Tibial nerve (tissue), 4 donors: ENCODE measurements around the gene GLRA2. TPM values are rescaled to one million over a fixed set of nuclear protein-coding genes. Genes with fewer than 3 reads are reported as not detected.
"Not testable (repeated sequence)": the region's sequence is repeated elsewhere in the genome, so short reads cannot be mapped to it uniquely, and the experiment has no call there.

Experiments used
- DNase-seq, 2 donors: peaks; one replicate each; pipeline ENCODE4 v3.0.0-alpha.2; 2019; ENCODE audit warnings: low spot score in 2 of 2
- H3K27ac ChIP-seq, 4 donors: fragments of 200-600 bp; sonication (generic) in 3 of 4; one replicate each; pipeline ENCODE4 v1.5.1; 2017 to 2019; ENCODE audit warnings: mild to moderate bottlenecking in 1 of 4
- H3K27me3 ChIP-seq, 2 donors: fragments of 200-600 bp; sonication (generic) in 1 of 2; one replicate each; pipeline versions ENCODE4 v1.5.1 to v1.6.0; 2017 to 2019
- H3K36me3 ChIP-seq, 3 donors: fragments of 200-600 bp; sonication (generic); one replicate each; pipeline ENCODE4 v1.5.1; 2018 to 2019
- H3K4me1 ChIP-seq, 4 donors: fragments of 200-600 bp; sonication (generic) in 3 of 4; one replicate each; pipeline ENCODE4 v1.5.1; 2017 to 2019
- H3K4me3 ChIP-seq, 4 donors: fragments of 200-600 bp; sonication (generic) in 3 of 4; one replicate each; pipeline ENCODE4 v1.5.1; 2017 to 2019; ENCODE audit warnings: mild to moderate bottlenecking in 1 of 4, moderate library complexity in 1 of 4
- H3K9me3 ChIP-seq, 4 donors: fragments of 200-600 bp; sonication (generic) in 3 of 4; one replicate each; pipeline ENCODE4 v1.5.1; 2017 to 2019
- EP300 ChIP-seq, 2 donors: sonication (generic); formaldehyde crosslinking; IDR thresholded peaks; one replicate each; pipeline ENCODE4 v1.6.1; 2017; ENCODE audit warnings: antibody characterized with exemption in 2 of 2, mild to moderate bottlenecking in 1 of 2
- POLR2A ChIP-seq, 2 donors: fragments of 450-650 bp; IDR thresholded peaks; one replicate each; pipeline ENCODE4 v1.6.1; 2017; ENCODE audit warnings: antibody characterized with exemption in 2 of 2, mild to moderate bottlenecking in 2 of 2, moderate library complexity in 2 of 2
- WGBS, 2 donors: methylation state at CpG; one replicate each; pipeline ENCODE4 v1.1.5; 2018; 5-methylcytosine and 5-hydroxymethylcytosine counted together
- total RNA-seq, 4 donors: library from RNA; depleted of rRNA; stranded (reverse); fragments of >200 nt; gene quantifications; one replicate each; pipeline ENCODE4 v1.1.0, GENCODE V29; 2016
- TF ChIP-seq, protein P1 (sequence below), 5 experiments: fragments of 200-600 bp in 3 of 5; fragments of 450-650 bp in 2 of 5; sonication (generic) in 3 of 5; IDR thresholded peaks; one replicate each; pipeline ENCODE4 v1.5.1; 2016 to 2019; ENCODE audit warnings: antibody characterized with exemption in 5 of 5, mild to moderate bottlenecking in 3 of 5, moderate library complexity in 2 of 5

The GLRA2 gene
- total RNA-seq, 4 donors from 2014 or later: not detected

DNA sequence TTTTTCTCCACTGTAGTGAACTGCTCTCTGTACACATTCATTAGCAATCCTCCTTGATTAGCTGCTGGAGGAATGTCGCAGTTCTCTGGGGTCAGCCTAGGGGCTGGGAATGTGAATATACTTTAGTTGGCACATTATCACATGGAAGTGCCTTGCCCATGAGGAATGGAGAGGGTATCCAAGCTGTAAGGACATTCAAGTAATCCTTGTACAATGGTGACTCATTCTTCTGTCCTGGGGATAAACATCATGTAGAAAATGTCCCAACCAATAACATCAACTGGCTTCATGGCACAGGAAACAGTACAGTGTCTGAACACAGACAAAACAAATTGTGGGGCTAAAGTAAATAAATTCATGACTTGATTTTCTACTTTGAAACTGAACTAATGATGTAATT lies 147.1 kb downstream of the GLRA2 start:
- Histone ChIP-seq H3K36me3 (no peaks in the 10 kb centered on the region), H3K4me3 (no peak overlapping the region), H3K9me3 (no peaks in the 10 kb centered on the region), H3K27me3 (no peaks in the 10 kb centered on the region), H3K4me1 (no peaks in the 10 kb centered on the region), H3K27ac (no peak overlapping the region)
- no peak for TF ChIP-seq POLR2A (IDR thresholded peaks at IDR 0.05)
- TF ChIP-seq EP300 (IDR thresholded peaks at IDR 0.05): no peak
- TF ChIP-seq, protein P1, sequence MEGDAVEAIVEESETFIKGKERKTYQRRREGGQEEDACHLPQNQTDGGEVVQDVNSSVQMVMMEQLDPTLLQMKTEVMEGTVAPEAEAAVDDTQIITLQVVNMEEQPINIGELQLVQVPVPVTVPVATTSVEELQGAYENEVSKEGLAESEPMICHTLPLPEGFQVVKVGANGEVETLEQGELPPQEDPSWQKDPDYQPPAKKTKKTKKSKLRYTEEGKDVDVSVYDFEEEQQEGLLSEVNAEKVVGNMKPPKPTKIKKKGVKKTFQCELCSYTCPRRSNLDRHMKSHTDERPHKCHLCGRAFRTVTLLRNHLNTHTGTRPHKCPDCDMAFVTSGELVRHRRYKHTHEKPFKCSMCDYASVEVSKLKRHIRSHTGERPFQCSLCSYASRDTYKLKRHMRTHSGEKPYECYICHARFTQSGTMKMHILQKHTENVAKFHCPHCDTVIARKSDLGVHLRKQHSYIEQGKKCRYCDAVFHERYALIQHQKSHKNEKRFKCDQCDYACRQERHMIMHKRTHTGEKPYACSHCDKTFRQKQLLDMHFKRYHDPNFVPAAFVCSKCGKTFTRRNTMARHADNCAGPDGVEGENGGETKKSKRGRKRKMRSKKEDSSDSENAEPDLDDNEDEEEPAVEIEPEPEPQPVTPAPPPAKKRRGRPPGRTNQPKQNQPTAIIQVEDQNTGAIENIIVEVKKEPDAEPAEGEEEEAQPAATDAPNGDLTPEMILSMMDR (IDR thresholded peaks at IDR 0.05): no peak
- WGBS, 2 donors: 70 to 83% methylated on average over 1 of the region's 1 CpG
- no peak for DNase-seq

DNA sequence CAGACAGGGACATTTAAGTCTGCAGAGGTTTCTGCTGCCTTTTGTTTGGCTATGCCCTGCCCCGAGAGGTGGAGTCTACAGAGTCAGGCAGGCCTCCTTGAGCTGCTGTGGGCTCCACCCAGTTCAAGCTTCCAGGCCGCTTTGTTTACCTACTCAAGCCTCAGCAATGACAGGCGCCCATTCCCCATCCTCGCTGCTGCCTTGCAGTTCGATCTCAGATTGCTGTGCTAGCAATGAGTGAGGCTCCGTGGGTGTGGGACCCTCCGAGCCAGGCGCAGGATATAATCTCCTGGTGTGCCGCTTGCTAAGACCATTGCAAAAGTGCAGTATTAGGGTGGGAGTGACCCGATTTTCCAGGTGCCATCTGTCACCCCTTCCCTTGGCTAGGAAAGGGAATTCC lies 159.0 kb downstream of the GLRA2 start:
- H3K36me3 ChIP-seq, H3K27me3 ChIP-seq, DNase-seq, H3K4me3 ChIP-seq, H3K9me3 ChIP-seq, H3K27ac ChIP-seq, H3K4me1 ChIP-seq: not testable (repeated sequence)
- WGBS, 2 donors: 83 to 100% methylated on average over 8 to 10 of the region's 10 CpGs

DNA sequence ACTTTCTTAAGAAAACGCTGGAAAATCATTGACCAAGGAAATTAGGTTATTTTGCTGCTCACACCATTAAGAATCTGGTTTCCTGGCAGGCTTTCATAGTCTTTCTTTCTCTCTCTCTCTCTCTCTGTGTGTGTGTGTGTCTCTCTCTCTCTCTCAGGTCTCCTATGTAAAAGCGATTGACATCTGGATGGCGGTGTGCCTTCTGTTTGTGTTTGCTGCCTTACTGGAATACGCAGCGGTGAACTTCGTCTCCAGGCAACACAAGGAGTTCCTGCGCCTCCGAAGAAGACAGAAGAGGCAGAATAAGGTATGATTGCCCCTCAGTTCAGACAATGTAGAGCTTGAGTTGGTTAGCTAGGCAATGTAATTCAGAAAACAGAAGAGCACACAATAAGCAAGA lies 161.2 kb downstream of the GLRA2 start:
- no peak for DNase-seq
- no peak for TF ChIP-seq POLR2A (IDR thresholded peaks at IDR 0.05)
- TF ChIP-seq, protein P1 (IDR thresholded peaks at IDR 0.05): no peak
- TF ChIP-seq EP300 (IDR thresholded peaks at IDR 0.05): no peak
- Histone ChIP-seq H3K27ac (no peak overlapping the region), H3K4me3 (no peak overlapping the region), H3K36me3 (no peaks in the 10 kb centered on the region), H3K27me3 (no peaks in the 10 kb centered on the region), H3K4me1 (no peaks in the 10 kb centered on the region), H3K9me3 (no peaks in the 10 kb centered on the region)
- WGBS, 2 donors: 60 to 72% methylated on average over 8 of the region's 8 CpGs

DNA sequence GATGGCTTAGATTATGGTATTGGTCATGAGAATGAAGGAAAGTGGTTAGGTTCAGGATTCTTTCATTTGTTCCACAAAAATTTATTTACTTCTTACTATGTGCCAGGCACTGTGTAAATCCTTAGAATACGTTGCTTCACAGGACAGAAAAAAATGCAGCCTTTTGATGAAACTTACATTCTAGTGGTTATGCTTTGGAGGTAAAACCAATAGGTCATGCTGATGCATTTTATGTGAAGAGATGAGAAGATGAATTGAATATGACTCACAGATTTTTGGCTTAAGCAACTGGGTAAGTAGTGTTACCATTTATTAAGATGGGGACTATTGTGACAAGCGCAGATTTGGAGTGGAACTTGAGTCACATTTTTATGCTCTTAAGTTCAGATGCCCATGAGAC lies 165.3 kb downstream of the GLRA2 start:
- Histone ChIP-seq H3K4me3 (no peak overlapping the region), H3K4me1 (no peaks in the 10 kb centered on the region), H3K27me3 (no peaks in the 10 kb centered on the region), H3K9me3 (no peaks in the 10 kb centered on the region), H3K27ac (no peak overlapping the region), H3K36me3 (no peaks in the 10 kb centered on the region)
- TF ChIP-seq POLR2A (IDR thresholded peaks at IDR 0.05) (no peak), EP300 (IDR thresholded peaks at IDR 0.05) (no peak)
- TF ChIP-seq, protein P1 (IDR thresholded peaks at IDR 0.05): no peak
- WGBS, 2 donors: 63 to 95% methylated on average over 2 of the region's 2 CpGs
- no peak for DNase-seq

DNA sequence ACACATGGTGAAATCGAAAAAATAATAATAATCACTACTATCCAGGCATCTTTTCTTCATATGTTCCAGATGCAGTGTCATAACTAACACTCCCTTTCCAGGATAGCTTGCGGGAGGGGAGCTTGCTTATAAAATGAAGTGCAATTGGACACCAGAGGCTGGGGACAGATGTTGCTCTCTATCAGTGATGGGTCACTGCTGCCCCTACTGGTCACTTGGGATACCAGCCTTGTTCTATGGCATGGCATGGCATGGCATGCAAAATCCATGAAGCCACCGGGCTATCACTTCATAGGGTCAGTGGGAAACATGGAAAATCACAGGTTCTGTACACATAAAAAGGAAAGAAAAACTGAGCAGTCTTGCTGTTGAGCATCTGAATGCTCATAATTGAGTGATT lies 168.1 kb downstream of the GLRA2 start:
- Histone ChIP-seq H3K36me3 (no peaks in the 10 kb centered on the region), H3K4me1 (no peaks in the 10 kb centered on the region), H3K27ac (no peak overlapping the region), H3K9me3 (no peaks in the 10 kb centered on the region), H3K4me3 (no peak overlapping the region), H3K27me3 (no peaks in the 10 kb centered on the region)
- 64 to 81% methylated on average over 3 of the region's 3 CpGs for WGBS, 2 donors
- no peak for TF ChIP-seq EP300 (IDR thresholded peaks at IDR 0.05)
- no peak for TF ChIP-seq POLR2A (IDR thresholded peaks at IDR 0.05)
- TF ChIP-seq, protein P1 (IDR thresholded peaks at IDR 0.05): peak in 1 of 5 experiments; percentile 38
- peak in 1 of 2 donors; percentile 5 for DNase-seq

DNA sequence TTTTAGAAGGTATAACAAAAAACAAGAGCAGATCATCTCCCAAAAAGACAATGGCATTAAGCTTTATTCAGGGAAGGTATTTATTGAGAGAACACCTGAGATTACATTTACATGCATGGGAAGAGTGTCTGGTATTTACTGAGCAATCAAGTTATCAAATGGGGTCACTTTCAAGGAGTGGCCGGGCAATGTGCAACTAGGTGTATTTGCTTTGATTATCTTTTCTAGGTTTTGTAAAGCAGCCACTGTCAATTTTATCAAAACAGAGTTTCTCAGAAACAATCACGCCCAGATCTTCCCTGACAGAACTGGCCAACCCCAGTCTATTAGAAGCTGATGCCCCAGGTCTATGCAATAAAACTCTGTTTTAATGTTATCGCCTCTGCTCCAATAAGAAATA lies 169.5 kb downstream of the GLRA2 start:
- DNase-seq: no peak
- Histone ChIP-seq H3K36me3 (no peaks in the 10 kb centered on the region), H3K27me3 (no peaks in the 10 kb centered on the region), H3K4me1 (no peaks in the 10 kb centered on the region), H3K27ac (no peak overlapping the region), H3K4me3 (no peak overlapping the region), H3K9me3 (no peaks in the 10 kb centered on the region)
- TF ChIP-seq POLR2A (IDR thresholded peaks at IDR 0.05) (no peak), EP300 (IDR thresholded peaks at IDR 0.05) (no peak)
- TF ChIP-seq, protein P1 (IDR thresholded peaks at IDR 0.05): no peak
- WGBS, 2 donors: 86 to 92% methylated on average over 3 of the region's 3 CpGs
